OCI-LY1 (cell line): ENCODE data around the gene PPP2R5B.

ENCODE experiments used
- CTCF ChIP-seq: fragments of 200-600 bp; sonication (generic), shearing (Covaris generic); IDR thresholded peaks from 2 replicates; pipeline ENCODE4 v1.5.1; 2017; ENCODE audit warnings: mild to moderate bottlenecking, antibody characterized with exemption, low read length, moderate library complexity, mixed read lengths
- EZH2 ChIP-seq: fragments of 200-600 bp; sonication (generic), shearing (Covaris generic); IDR thresholded peaks from 2 replicates; pipeline ENCODE4 v1.8.0; 2017; ENCODE audit warnings: borderline replicate concordance, mixed run types, mild to moderate bottlenecking, antibody characterized with exemption, low read length, moderate library complexity, mixed read lengths

- TF ChIP-seq CTCF (no peak), EZH2 (no peak)
These were observed 42.2 kb upstream of the PPP2R5B start for GRCh38 chr11:64882243-64882642.
